Endothelial cell of hepatic sinusoid (primary cell): ENCODE results near the gene MBD4.
"Not testable (repeated sequence)": the region's sequence is repeated elsewhere in the genome, so short reads cannot be mapped to it uniquely, and the experiment has no call there.

Source experiments
- in situ Hi-C: cut with HindIII; loops from 2 replicates; pipeline ENCODE4 v1.10.0; 2017; ENCODE audit warnings: low sequenced_read_pairs

MBD4 gene

GRCh38 chr3:129413238-129413637 is 26.5 kb downstream of the MBD4 start:
- in situ Hi-C loops = not testable (repeated sequence)

GRCh38 chr3:129412542-129413198 is 27.1 kb downstream of the MBD4 start:
- in situ Hi-C loops = no loop called here

GRCh38 chr3:129410971-129411370 is 28.8 kb downstream of the MBD4 start:
- in situ Hi-C loops = no loop called here

- in situ Hi-C loops = no loop called here
Measured at GRCh38 chr3:129409541-129409940, 30.2 kb downstream of the MBD4 start.

- in situ Hi-C loops = no loop called here
Measured at GRCh38 chr3:129404610-129405009, 35.1 kb downstream of the MBD4 start.

- in situ Hi-C loops = no loop called here
Measured at GRCh38 chr3:129404130-129404529, 35.6 kb downstream of the MBD4 start.

GRCh38 chr3:129403450-129403849 is 36.3 kb downstream of the MBD4 start:
- in situ Hi-C loops = no loop called here

GRCh38 chr3:129402616-129403015 is 37.1 kb downstream of the MBD4 start:
- in situ Hi-C loops = no loop called here

- in situ Hi-C loops = no loop called here
Measured at GRCh38 chr3:129402210-129402609, 37.5 kb downstream of the MBD4 start.

- in situ Hi-C loops = no loop called here
Measured at GRCh38 chr3:129399895-129400357, 39.8 kb downstream of the MBD4 start.

GRCh38 chr3:129399145-129399894 is 40.4 kb downstream of the MBD4 start:
- in situ Hi-C loops = no loop called here

- in situ Hi-C loops = no loop called here
Measured at GRCh38 chr3:129398803-129399144, 41.0 kb downstream of the MBD4 start.

GRCh38 chr3:129393760-129394564 is 45.8 kb downstream of the MBD4 start:
- in situ Hi-C loops = not testable (repeated sequence)

- in situ Hi-C loops = no loop called here
Measured at GRCh38 chr3:129393271-129393670, 46.5 kb downstream of the MBD4 start.

GRCh38 chr3:129392106-129392887 is 47.5 kb downstream of the MBD4 start:
- in situ Hi-C loops = not testable (repeated sequence)

GRCh38 chr3:129391583-129391982 is 48.2 kb downstream of the MBD4 start:
- in situ Hi-C loops = not testable (repeated sequence)

- in situ Hi-C loops = no loop called here
Measured at GRCh38 chr3:129389572-129389937, 50.2 kb downstream of the MBD4 start.

- in situ Hi-C loops = not testable (repeated sequence)
Measured at GRCh38 chr3:129388791-129389571, 50.8 kb downstream of the MBD4 start.

GRCh38 chr3:129387487-129387886 is 52.3 kb downstream of the MBD4 start:
- in situ Hi-C loops = no loop called here

GRCh38 chr3:129386984-129387383 is 52.8 kb downstream of the MBD4 start:
- in situ Hi-C loops = no loop called here
